NCI-H69 (cell line): Measurements from ENCODE around the gene ING5.

ENCODE experiments used
- DNase-seq: peaks from one replicate; lab custom pipeline; 2025; lab: John Stamatoyannopoulos, UW

The ING5 gene

DNA sequence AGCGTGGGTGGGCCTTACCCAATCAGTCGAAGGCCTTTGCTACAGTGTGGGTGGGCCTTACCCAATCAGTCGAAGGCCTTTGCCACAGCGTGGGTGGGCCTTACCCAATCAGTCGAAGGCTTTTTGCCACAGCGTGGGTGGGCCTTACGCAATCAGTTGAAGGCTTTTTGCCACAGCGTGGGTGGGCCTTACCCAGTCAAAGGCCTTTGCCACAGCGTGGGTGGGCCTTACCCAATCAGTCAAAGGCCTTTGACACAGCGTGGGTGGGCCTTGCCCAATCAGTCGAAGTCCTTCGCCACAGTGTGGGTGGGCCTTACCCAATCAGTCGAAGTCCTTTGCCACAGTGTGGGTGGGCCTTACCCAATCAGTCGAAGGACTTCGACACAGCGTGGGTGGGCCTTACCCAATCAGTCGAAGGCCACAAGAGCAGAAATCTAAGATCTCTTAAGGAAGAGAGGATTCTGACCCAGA lies 58.5 kb downstream of the ING5 start:
- no peak for DNase-seq

DNA sequence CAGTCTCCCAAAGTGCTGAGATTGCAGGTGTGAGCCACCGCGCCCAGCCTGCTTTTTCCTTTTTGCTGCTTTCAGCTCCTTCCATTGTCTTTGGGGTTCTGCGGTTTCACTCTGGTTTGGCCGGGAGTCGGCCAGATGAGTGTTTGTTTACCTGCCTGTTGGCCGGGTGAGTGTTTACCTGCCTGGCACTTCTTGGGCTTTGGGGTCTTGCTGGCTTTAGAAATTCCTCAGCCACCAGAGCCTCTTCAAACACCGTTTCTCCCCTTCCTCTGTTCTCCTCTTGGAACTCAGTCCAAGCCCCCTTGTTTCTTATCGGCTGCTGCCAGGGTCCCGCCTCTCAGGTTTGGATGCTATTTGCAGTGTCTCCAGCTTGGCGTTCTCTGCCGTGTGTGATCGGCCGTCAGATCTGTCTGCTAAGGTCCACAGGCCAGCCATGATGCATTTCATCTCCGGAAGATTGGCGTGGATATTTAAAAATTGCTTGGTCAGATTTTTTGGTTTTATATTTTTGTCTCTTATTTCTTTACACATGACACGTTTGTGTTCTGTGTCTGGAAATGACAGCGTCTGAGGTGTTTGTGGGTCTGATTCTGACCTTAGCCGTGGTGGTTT lies 60.6 kb downstream of the ING5 start:
- DNase-seq = no peak

- no peak for DNase-seq
These were observed 61.1 kb downstream of the ING5 start for GRCh38 chr2:241762933-241763369.

DNA sequence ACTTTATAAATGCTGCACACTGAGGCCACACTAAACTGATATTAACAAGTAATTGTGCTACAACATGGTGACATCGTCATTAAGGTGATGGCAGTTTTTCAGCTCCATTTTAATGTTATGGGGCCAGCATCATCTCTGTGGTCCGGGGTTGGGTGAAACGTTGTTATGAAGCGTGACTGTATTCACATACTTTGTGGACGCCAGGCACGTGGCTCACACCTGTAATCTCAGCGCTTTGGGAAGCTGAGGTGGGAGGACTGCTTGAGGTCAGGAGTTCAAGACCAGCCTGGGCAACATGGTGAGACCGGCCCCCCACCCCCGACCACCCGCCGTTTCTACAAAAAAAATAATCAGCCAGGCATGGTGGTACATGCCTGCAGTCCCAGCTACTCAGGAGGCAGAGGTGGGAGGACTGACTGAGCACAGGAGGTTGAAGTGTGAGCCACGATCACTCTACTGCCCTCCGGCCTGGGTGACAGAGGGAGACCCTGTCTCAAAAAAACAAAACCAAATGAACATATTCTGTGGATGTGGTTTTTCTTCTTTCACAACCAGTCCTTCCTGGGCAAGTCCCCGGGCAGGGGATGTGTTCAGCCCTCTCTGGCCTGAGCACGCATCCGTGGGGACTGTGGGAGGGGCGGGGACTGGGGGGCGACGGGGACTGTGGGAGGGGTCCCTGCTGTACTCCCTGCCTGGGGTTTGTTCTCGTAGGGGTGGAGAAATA lies 61.9 kb downstream of the ING5 start:
- DNase-seq = no peak

DNA sequence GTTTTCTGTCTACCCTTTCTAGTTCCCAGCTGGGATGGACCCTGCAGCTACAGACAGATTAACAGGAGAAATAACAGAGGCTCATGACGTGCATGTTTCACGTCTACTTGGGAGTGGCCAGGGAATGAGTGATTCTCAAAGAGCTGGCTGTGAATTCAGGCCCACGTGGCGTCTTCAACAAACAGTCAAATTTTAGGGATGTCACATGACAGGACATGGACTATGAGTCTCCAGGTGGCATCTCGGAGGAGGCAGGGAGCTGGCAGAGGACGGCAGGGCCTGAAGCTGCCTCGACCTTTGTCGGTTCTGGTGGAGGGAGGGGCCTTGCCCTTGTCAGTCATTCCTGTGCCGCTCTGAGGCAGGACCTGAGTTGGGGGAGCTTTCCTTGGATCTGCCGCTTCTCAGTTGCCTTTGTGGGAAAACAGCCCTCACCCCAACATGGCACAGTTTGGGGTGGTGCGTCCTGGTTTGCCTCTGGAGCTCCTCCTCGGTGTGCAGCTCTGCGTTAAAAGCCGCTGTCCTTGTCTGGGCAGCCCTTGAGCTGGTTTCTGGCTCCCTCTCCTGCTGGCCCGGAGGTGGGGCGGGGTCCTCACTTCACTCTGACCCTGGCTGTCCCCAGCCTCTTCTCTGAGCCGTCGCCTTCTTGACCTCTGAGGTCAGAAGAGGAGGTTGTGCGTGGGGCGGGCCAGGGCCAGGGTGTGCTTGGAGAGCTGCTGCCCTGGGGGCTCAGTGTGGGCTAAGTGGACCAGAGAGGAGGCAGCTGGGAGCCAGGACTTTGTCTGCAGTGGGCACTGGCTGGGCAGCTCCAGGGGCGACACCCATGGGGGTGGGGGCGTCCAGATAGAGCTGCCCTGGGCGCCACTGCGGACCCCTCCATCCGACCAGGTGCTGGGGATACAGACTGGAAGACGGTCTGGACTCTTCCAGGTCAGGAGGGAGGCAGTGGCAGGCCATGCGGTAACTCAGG lies 62.7 kb downstream of the ING5 start:
- DNase-seq = no peak

GRCh38 chr2:241767464-241768250 lies 65.8 kb downstream of the ING5 start:
- DNase-seq = no peak

- no peak for DNase-seq
These were observed 66.4 kb downstream of the ING5 start for GRCh38 chr2:241768251-241768711.

- no peak for DNase-seq
These were observed 67.0 kb downstream of the ING5 start for GRCh38 chr2:241768850-241769249.

GRCh38 chr2:241769819-241770184 lies 68.0 kb downstream of the ING5 start:
- no peak for DNase-seq

GRCh38 chr2:241770185-241770935 lies 68.5 kb downstream of the ING5 start:
- DNase-seq = no peak

- no peak for DNase-seq
These were observed 69.1 kb downstream of the ING5 start for GRCh38 chr2:241770936-241771285.

DNA sequence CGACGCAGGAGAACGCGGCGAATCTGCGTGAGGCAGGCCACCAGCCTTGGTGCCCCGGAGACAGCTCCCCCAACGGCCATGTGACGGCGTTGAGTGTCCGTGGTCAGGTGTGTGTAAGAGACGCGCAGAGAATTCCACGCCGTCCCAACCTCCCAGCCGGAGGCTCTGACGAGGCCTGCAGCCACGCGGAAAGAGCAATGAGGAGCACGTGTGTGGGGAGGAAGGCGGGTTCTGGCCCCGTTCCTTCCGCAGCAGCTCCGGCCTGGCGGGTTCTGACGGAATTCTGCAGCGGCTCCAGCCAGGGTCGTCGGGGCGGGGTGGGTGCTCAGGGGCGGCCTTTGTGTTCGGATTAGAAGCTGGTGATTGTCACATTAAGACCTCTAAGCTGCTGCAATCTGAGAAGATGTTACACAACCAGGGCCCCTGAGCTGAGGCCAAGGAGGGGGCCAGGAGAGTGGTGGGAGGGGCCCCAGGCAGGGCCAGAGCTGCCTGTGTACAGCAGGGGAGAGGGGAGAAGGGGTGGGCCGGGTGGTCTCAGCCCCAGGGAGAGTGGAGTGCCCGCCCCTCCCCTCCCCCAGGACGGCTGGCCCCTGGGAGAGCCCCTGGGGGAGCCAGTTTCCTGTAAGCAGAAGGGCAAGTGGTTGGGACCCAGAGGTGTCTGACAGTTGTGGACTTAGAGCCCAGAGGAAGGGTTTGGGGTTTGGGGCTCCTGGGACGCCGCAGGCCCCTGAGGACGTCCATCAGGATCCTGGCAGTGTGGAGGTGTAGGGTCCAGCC lies 69.6 kb downstream of the ING5 start:
- DNase-seq = no peak

DNA sequence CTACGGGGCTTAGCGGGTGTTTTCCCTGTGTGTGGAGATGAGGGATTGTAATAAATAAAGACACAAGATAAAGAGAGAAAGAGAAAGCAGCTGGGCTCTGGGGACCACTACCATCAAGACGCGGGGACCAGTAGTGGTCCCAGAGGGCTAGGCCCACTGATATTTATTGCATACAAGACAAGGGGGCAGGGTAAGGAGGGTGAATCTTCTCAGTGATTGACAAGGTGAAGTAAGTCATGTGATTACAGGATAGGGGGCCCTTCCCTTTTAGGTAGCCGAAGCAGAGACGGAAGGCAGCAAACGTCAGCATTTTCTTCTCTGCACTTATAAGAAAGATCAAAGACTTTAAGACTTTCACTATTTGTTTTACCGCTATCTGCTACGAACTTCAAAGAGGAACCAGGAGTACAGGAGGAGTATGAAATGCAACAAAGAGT lies 70.2 kb downstream of the ING5 start:
- DNase-seq = no peak

GRCh38 chr2:241773511-241774418 lies 71.9 kb downstream of the ING5 start:
- peak; percentile 77 for DNase-seq

DNA sequence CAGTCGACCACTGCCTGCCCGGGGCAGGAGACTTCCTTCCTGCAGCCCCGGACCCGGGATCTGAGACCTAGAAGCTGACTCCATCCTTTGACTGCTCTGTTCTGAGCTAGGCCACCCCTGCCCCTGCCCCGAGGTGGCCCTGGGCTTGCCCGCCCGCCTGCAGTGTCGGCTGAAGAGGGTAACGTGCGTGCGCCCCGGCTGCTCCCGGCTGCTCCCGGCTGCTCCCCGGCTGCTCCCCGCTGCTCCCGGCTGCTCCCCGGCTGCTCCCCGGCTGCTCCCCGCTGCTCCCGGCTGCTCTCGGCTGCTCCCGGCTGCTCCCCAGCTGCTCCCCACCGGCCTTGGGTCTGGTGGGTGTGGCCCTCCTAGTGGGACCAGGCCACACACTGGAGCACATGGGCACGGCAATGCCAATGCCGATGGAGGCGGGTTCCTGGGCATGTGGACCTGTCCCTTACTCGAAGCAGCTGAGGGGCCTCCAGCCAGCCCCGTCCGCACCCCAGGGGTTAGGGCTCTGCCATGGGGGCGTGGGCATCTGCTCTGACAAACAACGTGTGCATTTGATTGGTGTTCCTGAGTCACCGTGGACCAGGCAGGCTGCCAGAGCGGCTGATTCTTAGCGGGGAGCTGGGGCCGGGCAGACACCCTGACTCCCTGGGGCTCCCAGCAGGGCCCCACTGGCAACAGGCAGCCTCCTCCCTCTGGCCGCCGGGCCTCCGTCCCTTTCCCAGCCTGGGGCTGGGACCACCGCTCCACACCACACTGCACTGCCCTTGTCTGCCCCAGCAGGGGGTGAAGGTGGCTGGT lies 72.8 kb downstream of the ING5 start:
- DNase-seq = peak; percentile 80

GRCh38 chr2:241775223-241776177 lies 73.7 kb downstream of the ING5 start:
- DNase-seq = peak; percentile 16
